ENCODE results near the gene FGFR3. TPM values are rescaled to one million over a fixed set of nuclear protein-coding genes. Genes with fewer than 3 reads are reported as not detected.

The FGFR3 gene
- total RNA-seq, 1 experiment from 2014 or later: 2.4 TPM

DNA sequence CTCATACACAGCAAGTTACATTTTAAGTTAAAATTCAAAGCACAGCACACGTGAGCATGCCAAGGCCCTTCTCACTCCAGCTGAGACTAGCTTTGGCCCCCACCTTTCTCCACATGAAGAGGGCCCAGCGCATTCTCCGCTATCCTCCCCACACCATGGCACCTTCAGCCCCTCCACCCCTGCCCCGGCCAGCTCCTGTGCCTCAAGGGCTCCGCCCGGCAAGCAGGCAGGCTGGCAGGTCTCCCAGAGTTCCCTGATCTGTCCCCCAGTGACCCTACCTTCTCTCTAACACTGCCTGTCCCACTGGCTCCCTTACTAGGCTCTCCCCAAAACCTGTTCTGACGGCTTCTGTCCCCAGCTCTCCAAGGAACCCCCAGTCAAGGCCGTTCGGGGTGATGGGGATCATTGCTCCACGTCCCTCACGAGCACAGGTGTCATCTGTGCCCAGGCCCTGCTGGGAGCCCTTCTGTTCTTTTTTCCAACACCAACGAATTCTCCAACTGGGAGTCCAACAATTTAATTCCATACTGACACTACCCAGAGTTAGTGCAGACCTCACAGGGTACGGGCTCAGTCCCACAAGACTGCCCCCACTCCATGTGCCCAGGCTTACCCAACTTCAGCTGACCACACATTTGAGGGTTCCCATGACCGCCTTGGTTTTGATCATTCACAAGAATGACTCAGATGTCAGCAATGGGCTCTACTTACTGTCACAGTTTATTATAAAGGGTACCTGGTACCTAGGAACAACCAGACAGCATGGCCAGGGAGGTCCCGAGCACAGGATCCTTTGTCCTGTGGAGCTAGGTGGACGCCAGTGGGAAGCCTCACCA is 58.7 kb downstream of the FGFR3 start:
- DNase-seq: no peak
- Histone ChIP-seq H3K9me3 (replicated peaks) (no peaks in the 10 kb centered on the region), H3K27ac (no peak overlapping the region), H3K36me3 (peaks cover 8% of the 10 kb centered on the region; the same call in 1 of the 2 replicates), H3K4me3 (no peak overlapping the region), H3K4me1 (no peaks in the 10 kb centered on the region), H3K27me3 (no peaks in the 10 kb centered on the region)

GRCh38 chr4:1852904-1853623 is 60.0 kb downstream of the FGFR3 start:
- Histone ChIP-seq H3K36me3 (peaks cover under 1% of the 10 kb centered on the region; the same call in 1 of the 2 replicates), H3K27ac (no peak overlapping the region), H3K4me3 (no peak overlapping the region), H3K4me1 (no peaks in the 10 kb centered on the region; the same call in 1 of the 2 replicates), H3K9me3 (replicated peaks) (no peaks in the 10 kb centered on the region), H3K27me3 (no peaks in the 10 kb centered on the region)
- DNase-seq: no peak

DNA sequence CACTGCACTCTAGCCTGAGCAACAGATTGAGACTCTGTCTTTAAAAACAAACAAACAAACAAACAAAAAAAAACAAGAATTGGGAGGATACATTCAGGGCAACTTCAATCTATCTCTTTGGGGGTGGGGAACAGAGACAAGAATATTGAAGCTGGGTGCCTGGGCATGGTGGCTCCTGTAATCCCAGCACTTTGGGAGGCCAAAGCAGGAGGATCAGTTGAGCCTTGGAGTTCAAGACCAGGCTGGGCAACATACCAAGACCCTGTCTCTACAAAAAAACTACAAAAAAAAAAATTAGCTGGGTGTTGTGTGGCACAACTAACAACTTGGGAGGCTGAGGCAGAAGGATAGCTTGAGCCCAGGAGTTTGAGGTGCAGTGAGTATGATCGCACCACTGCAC is 61.7 kb downstream of the FGFR3 start:
- Histone ChIP-seq H3K9me3 (replicated peaks) (no peaks in the 10 kb centered on the region), H3K27me3 (no peaks in the 10 kb centered on the region), H3K36me3 (no peaks in the 10 kb centered on the region), H3K4me3 (peak overlapping the region; percentile 68), H3K4me1 (no peaks in the 10 kb centered on the region; the same call in 1 of the 2 replicates), H3K27ac (no peak overlapping the region)
- no peak for DNase-seq

DNA sequence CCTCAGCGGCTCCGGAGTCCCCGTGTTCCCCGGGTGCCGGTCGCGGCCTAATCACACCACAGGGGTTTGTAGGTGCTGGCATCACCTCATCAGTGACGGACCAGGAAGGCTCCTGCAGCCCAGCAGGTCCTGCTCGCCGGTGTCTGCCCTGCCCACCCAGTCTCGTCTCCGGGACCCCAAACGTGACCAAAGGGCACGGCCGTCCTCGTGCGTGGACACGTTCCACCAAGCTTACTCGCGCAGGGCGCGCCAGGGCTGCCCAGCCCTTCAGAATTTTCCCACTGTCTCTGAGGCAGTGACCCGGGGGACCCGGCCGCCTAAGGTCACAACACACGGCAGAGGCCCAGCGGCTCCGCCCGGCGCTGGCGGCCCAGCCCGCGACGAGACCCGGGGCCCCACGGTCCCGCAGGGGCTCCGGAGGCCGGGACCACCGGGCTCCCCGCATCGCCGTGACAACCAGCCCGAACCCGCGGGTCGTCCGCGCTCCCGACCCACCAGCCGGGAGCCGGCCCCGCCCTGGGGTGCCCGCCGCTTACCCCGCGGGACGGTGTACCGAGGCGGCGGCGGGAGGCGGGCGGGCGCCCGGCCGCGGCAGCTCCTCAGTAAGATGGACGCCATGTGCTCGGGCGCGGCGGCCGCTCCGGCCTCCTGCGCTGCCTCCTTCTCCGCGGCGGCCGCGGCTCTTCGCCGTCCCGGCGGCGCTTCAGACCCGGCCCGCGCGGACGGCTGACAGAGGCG is 62.4 kb downstream of the FGFR3 start:
- Histone ChIP-seq H3K9me3 (replicated peaks) (no peaks in the 10 kb centered on the region), H3K4me1 (no peaks in the 10 kb centered on the region; the same call in 1 of the 2 replicates), H3K27me3 (no peaks in the 10 kb centered on the region), H3K27ac (peak overlapping the region; percentile 14; the same call in 1 of the 2 replicates), H3K4me3 (peak overlapping the region; percentile 68), H3K36me3 (no peaks in the 10 kb centered on the region)
- peak; percentile 22 to 32 for DNase-seq

GRCh38 chr4:1856071-1856942 is 63.2 kb downstream of the FGFR3 start, which contains the start of gene LETM1:
Gene LETM1 (minus strand): TSS chr4:1856156. CDS start chr4:1855950, 206 bp downstream.
- Histone ChIP-seq H3K36me3 (no peaks in the 10 kb centered on the region), H3K9me3 (replicated peaks) (no peaks in the 10 kb centered on the region), H3K4me3 (peak within 1 kb of the TSS; percentile 68), H3K27ac (peak within 1 kb of the TSS; percentile 42), H3K4me1 (no peaks in the 10 kb centered on the region; the same call in 1 of the 2 replicates), H3K27me3 (no peaks in the 10 kb centered on the region)
- DNase-seq: peak; percentile 94 to 95

DNA sequence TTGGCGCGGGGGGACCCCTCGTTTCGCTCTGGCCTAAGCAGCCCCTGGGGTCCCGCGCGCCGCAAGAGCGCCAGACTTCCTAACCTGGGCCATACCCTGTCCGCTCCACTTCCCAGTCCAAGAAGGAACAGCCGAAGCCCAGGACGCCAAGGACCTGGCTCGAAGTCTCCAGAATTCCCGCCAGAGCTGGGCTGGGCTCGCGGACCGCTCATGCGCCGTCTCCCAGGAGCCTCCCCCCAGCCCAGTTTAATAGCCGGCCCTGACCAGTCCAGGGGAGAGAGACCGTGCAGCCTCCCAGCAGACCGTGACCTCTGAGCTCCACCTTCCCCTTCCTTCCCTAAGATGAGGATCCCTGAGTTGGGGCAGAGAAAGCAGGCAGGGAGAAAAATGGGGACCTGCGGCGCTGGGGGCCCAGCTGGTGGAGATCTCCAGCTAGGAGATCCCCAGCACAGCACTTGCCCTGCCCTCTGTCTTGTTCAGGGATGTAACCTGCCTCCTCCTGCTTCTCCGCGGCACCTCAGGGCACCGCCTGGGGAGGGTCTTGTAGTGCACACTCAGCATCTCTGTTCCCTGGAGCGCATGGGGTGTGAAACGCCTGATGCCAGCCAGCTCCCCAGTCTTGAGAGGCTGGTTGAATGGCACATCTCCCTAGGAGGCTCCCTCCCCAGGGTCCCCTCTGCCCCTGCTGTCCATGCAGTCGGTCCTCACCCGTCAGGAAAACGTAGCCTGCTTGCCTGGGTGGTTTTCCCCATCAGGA is 64.0 kb downstream of the FGFR3 start:
- no peaks in the 10 kb centered on the region; the same call in 1 of the 2 replicates for H3K4me1 ChIP-seq
- H3K36me3 ChIP-seq: no peaks in the 10 kb centered on the region
- H3K9me3 ChIP-seq (replicated peaks): no peaks in the 10 kb centered on the region
- DNase-seq: no peak
- no peaks in the 10 kb centered on the region for H3K27me3 ChIP-seq
- H3K27ac ChIP-seq: peak overlapping the region; percentile 42
- H3K4me3 ChIP-seq: peak overlapping the region; percentile 68

GRCh38 chr4:1857931-1858330 is 64.8 kb downstream of the FGFR3 start:
- DNase-seq: no peak
- H3K4me1 ChIP-seq: no peaks in the 10 kb centered on the region; the same call in 1 of the 2 replicates
- no peaks in the 10 kb centered on the region for H3K27me3 ChIP-seq
- no peak overlapping the region for H3K27ac ChIP-seq
- H3K36me3 ChIP-seq: no peaks in the 10 kb centered on the region
- no peak overlapping the region for H3K4me3 ChIP-seq
- H3K9me3 ChIP-seq (replicated peaks): no peaks in the 10 kb centered on the region

Other genes with a start within 250 kb of the FGFR3 start
- gene FAM53A, start 109.0 kb upstream of the FGFR3 start, total RNA-seq (2014; rRNA removed; shearing (Covaris generic)): 0.13 and 0.51 TPM in 2 replicates
- gene SLBP, start 81.0 kb upstream of the FGFR3 start, total RNA-seq (2014; rRNA removed; shearing (Covaris generic)): 177 and 183 TPM in 2 replicates
- gene TMEM129, start 72.0 kb upstream of the FGFR3 start, total RNA-seq (2014; rRNA removed; shearing (Covaris generic)): 15.5 and 18.6 TPM in 2 replicates
- 68.3 and 74.7 TPM in 2 replicates for gene TACC3, start 71.8 kb upstream of the FGFR3 start, total RNA-seq (2014; rRNA removed; shearing (Covaris generic))
- gene LETM1, start 62.9 kb downstream of the FGFR3 start, total RNA-seq (2014; rRNA removed; shearing (Covaris generic)): 44.3 and 54.4 TPM in 2 replicates
- gene NSD2, start 78.1 kb downstream of the FGFR3 start, total RNA-seq (2014; rRNA removed; shearing (Covaris generic)): 120 and 138 TPM in 2 replicates
- 21.1 and 24.0 TPM in 2 replicates for gene NELFA, start 215.7 kb downstream of the FGFR3 start, total RNA-seq (2014; rRNA removed; shearing (Covaris generic))

All from SJCRH30 (cell line).